K562 (cell line): Measurements from ENCODE around the gene LRRC7.

ENCODE experiments used
- CHD1 ChIP-seq: fragments of 200-600 bp; sonication (generic); IDR thresholded peaks from one replicate; pipeline ENCODE4 v1.6.1; 2012; ENCODE audit warnings: mild to moderate bottlenecking, moderate library complexity, low read length, inconsistent platforms
- CTCF ChIP-seq, 3 experiments: IDR thresholded peaks in 2 of 3; conservative IDR thresholded peaks in 1 of 3; 2 replicates each; pipeline ENCODE4 v1.5.1; 2011 to 2012; ENCODE audit warnings: low read length in 3 of 3, mild to moderate bottlenecking in 3 of 3, control low read depth in 2 of 3, improper control_type of control experiment in 1 of 3, inconsistent platforms in 1 of 3, low read depth in 1 of 3, mixed read lengths in 1 of 3, moderate library complexity in 1 of 3; ENCODE audit not compliant: insufficient read depth in 2 of 3
- FOXJ3 ChIP-seq: sonication (generic); formaldehyde crosslinking; IDR thresholded peaks from 2 replicates; pipeline ENCODE4 v1.4.0; 2020; ENCODE audit warnings: mild to moderate bottlenecking, missing genetic modification reagents
- MAFF ChIP-seq: IDR thresholded peaks from 2 replicates; pipeline ENCODE4 v1.6.1; 2012; ENCODE audit warnings: low read length, improper control_type of control experiment
- NR3C1 ChIP-seq: sonication (generic); formaldehyde crosslinking; IDR thresholded peaks from 2 replicates; pipeline ENCODE4 v1.8.1; 2022; ENCODE audit warnings: missing genetic modification reagents

- no peak for TF ChIP-seq MAFF
- no peak for TF ChIP-seq CTCF (IDR thresholded peaks at IDR 0.05 in 2 of 3, conservative IDR thresholded peaks at IDR 0.05 in 1 of 3; ENCODE audit: insufficient read depth in 2 of 3, low read depth in 1 of 3, low read length in 3 of 3)
- TF ChIP-seq FOXJ3 (CRISPR knock-in tag), result no peak
- no peak for TF ChIP-seq CHD1
- no peak for TF ChIP-seq NR3C1 (CRISPR knock-in tag)
These were observed 186.8 kb downstream of the LRRC7 start for GRCh38 chr1:69754521-69754920.
